Liver (tissue), 9 donors: ENCODE measurements around the gene PRSS33. TPM values are rescaled to one million over a fixed set of nuclear protein-coding genes. Genes with fewer than 3 reads are reported as not detected.

Source experiments
- DNase-seq: peaks from one replicate; pipeline ENCODE4 v3.0.0-alpha.2; 2017; ENCODE audit warnings: low spot score
- H3K27ac ChIP-seq, 2 donors: one replicate each; pipeline ENCODE4 v1.7.0; 2013; ENCODE audit warnings: inconsistent platforms in 2 of 2, low read length in 2 of 2, control low read depth in 1 of 2, low read depth in 1 of 2, mild to moderate bottlenecking in 1 of 2
- H3K27me3 ChIP-seq, 4 donors: one replicate each; pipeline versions ENCODE4 v1.6.1 to v1.7.0; 2013; ENCODE audit warnings: low read length in 3 of 4, inconsistent platforms in 1 of 4, mild to moderate bottlenecking in 1 of 4, moderate library complexity in 1 of 4; ENCODE audit not compliant: control insufficient read depth in 4 of 4, insufficient read depth in 4 of 4
- H3K36me3 ChIP-seq, 4 donors: one replicate each; pipeline versions ENCODE4 v1.6.1 to v1.7.0; 2013; ENCODE audit warnings: low read length in 3 of 4, mild to moderate bottlenecking in 3 of 4, low read depth in 1 of 4, moderate library complexity in 1 of 4; ENCODE audit not compliant: control insufficient read depth in 4 of 4, insufficient read depth in 3 of 4
- H3K4me1 ChIP-seq, 4 donors: one replicate each; pipeline versions ENCODE4 v1.6.1 to v1.7.0; 2013; ENCODE audit warnings: low read length in 3 of 4, mild to moderate bottlenecking in 3 of 4, moderate library complexity in 1 of 4; ENCODE audit not compliant: control insufficient read depth in 4 of 4, insufficient read depth in 4 of 4
- H3K4me3 ChIP-seq, 3 donors: one replicate each; pipeline versions ENCODE4 v1.6.1 to v1.7.0; 2013; ENCODE audit warnings: low read length in 3 of 3, control low read depth in 1 of 3, low read depth in 1 of 3, mild to moderate bottlenecking in 1 of 3
- H3K9ac ChIP-seq, 2 donors: one replicate each; pipeline ENCODE4 v1.7.0; 2013; ENCODE audit warnings: low read length in 2 of 2, mild to moderate bottlenecking in 2 of 2, moderate library complexity in 2 of 2, control low read depth in 1 of 2, low read depth in 1 of 2
- H3K9me3 ChIP-seq, 4 donors: one replicate each; pipeline versions ENCODE4 v1.6.1 to v1.7.0; 2013; ENCODE audit warnings: low read length in 3 of 4; ENCODE audit not compliant: control insufficient read depth in 4 of 4
- EGR1 ChIP-seq, 2 donors: IDR thresholded peaks; 2 replicates each; pipeline ENCODE4 v1.6.1; 2016 to 2018; ENCODE audit warnings: antibody characterized with exemption in 2 of 2, low read depth in 2 of 2
- FOXA1 ChIP-seq: IDR thresholded peaks from 2 replicates; pipeline ENCODE4 v1.6.1; 2016; ENCODE audit warnings: antibody characterized with exemption
- FOXA2 ChIP-seq: IDR thresholded peaks from 2 replicates; pipeline ENCODE4 v1.6.1; 2016; ENCODE audit warnings: antibody characterized with exemption
- GABPA ChIP-seq, 2 donors: IDR thresholded peaks in 1 of 2; conservative IDR thresholded peaks in 1 of 2; 2 replicates each; pipeline ENCODE4 v1.6.1; 2016; ENCODE audit warnings: antibody characterized with exemption in 2 of 2, mild to moderate bottlenecking in 1 of 2, moderate library complexity in 1 of 2
- HNF4A ChIP-seq, 2 donors: conservative IDR thresholded peaks; 2 replicates each; pipeline ENCODE4 v1.6.1; 2016; ENCODE audit warnings: antibody characterized with exemption in 2 of 2, mild to moderate bottlenecking in 2 of 2
- HNF4G ChIP-seq: IDR thresholded peaks from 2 replicates; pipeline ENCODE4 v1.6.1; 2016; ENCODE audit warnings: antibody characterized with exemption
- JUND ChIP-seq, 2 donors: IDR thresholded peaks; 2 replicates each; pipeline ENCODE4 v1.6.1; 2016; ENCODE audit warnings: antibody characterized with exemption in 2 of 2
- NR2F2 ChIP-seq: IDR thresholded peaks from 2 replicates; pipeline ENCODE4 v1.6.1; 2016; ENCODE audit warnings: antibody characterized with exemption
- RAD21 ChIP-seq, 2 donors: IDR thresholded peaks; 2 replicates each; pipeline ENCODE4 v1.6.1; 2016; ENCODE audit warnings: antibody characterized with exemption in 2 of 2, mild to moderate bottlenecking in 2 of 2
- RXRA ChIP-seq, 2 donors: IDR thresholded peaks; 2 replicates each; pipeline ENCODE4 v1.6.1; 2017 to 2018; ENCODE audit warnings: antibody characterized with exemption in 2 of 2, mild to moderate bottlenecking in 1 of 2
- TAF1 ChIP-seq: conservative IDR thresholded peaks from 2 replicates; pipeline ENCODE4 v1.6.1; 2016; ENCODE audit warnings: antibody characterized with exemption, mild to moderate bottlenecking
- YY1 ChIP-seq: IDR thresholded peaks from 2 replicates; pipeline ENCODE4 v1.6.1; 2016; ENCODE audit warnings: antibody characterized with exemption, mild to moderate bottlenecking
- WGBS: extraction: QIAGEN DNeasy Blood & Tissue Kit; methylation state at CpG from one replicate; pipeline ENCODE4 v1.1.7; 2013; 5-methylcytosine and 5-hydroxymethylcytosine counted together
- polyA plus RNA-seq, 2 donors: library from polyadenylated mRNA; stranded (reverse) in 1 of 2; unstranded in 1 of 2; fragments of 200-250 nt in 1 of 2; fragments of >200 nt in 1 of 2; fragmentation: Nextera tagmentation in 1 of 2; extraction: Ambion mirVana in 1 of 2; gene quantifications; one replicate each; pipeline versions ENCODE4 v1.2.1 to v1.2.3, GENCODE V29; 2013 to 2015
- total RNA-seq, 2 donors: library from RNA; depleted of rRNA; stranded (reverse); fragments of >200 nt; gene quantifications; one replicate each; pipeline ENCODE4 v1.2.3, GENCODE V29; 2014
- TF ChIP-seq, protein P1 (sequence below): IDR thresholded peaks from 2 replicates; pipeline ENCODE4 v1.6.1; 2016; ENCODE audit warnings: antibody characterized with exemption
- TF ChIP-seq, protein P2 (sequence below): IDR thresholded peaks from 2 replicates; pipeline ENCODE4 v1.6.1; 2016; ENCODE audit warnings: antibody characterized with exemption
- TF ChIP-seq, protein P3 (sequence below): IDR thresholded peaks from 2 replicates; pipeline ENCODE4 v1.6.1; 2016; ENCODE audit warnings: antibody characterized with exemption, mild to moderate bottlenecking
- TF ChIP-seq, protein P4 (sequence below): IDR thresholded peaks from 2 replicates; pipeline ENCODE4 v1.6.1; 2016; ENCODE audit warnings: antibody characterized with exemption
- TF ChIP-seq, protein P5 (sequence below): fragments of 150-350 bp; IDR thresholded peaks from 2 replicates; pipeline ENCODE4 v1.5.1; 2017; ENCODE audit warnings: improper control_type of control experiment, low read depth, low read length; ENCODE audit not compliant: missing input control
- donor health status: healthy.
- donor health status: healthy.
- donor health status: healthy.
- donor health status: healthy.
- donor health status: healthy.

PRSS33 gene
- total and polyA plus RNA-seq, 4 donors = not detected

DNA sequence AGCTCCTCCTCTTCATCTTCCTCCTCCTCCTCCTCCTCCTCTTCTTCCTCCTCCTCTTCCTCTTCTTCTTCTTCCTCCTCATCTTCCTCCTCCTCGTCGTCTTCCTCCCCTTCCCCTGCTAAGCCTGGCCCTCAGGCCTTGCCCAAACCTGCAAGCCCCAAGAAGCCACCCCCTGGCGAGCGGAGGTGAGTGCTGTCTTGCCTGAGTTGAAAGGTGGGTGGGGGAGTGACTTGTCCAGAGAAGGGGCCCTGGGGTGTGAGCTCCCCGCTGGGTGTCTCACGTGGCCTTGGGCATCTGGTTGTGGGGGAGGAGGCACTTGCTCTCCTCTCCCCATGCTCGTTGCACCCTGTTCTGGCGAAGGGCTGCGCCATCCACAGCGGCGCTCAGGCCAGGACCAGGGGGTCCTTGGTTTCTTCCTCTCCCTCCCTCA, 18.2 kb downstream of the PRSS33 start:
- WGBS = 90% methylated on average over 11 of the region's 11 CpGs
- no peak for DNase-seq

More for the DNA sequence above, 18.2 kb downstream of the PRSS33 start:
- TF ChIP-seq HNF4G (no peak), EGR1 (IDR thresholded peaks at IDR 0.05; ENCODE audit: low read depth in 2 of 2) (no peak), RAD21 (IDR thresholded peaks at IDR 0.05) (no peak), YY1 (no peak), HNF4A (conservative IDR thresholded peaks at IDR 0.05) (no peak), GABPA (IDR thresholded peaks at IDR 0.05 in 1 of 2, conservative IDR thresholded peaks at IDR 0.05 in 1 of 2) (no peak), TAF1 (no peak), FOXA1 (no peak), JUND (IDR thresholded peaks at IDR 0.05) (no peak), FOXA2 (no peak), RXRA (IDR thresholded peaks at IDR 0.05) (no peak), NR2F2 (no peak)
- TF ChIP-seq, protein P1, sequence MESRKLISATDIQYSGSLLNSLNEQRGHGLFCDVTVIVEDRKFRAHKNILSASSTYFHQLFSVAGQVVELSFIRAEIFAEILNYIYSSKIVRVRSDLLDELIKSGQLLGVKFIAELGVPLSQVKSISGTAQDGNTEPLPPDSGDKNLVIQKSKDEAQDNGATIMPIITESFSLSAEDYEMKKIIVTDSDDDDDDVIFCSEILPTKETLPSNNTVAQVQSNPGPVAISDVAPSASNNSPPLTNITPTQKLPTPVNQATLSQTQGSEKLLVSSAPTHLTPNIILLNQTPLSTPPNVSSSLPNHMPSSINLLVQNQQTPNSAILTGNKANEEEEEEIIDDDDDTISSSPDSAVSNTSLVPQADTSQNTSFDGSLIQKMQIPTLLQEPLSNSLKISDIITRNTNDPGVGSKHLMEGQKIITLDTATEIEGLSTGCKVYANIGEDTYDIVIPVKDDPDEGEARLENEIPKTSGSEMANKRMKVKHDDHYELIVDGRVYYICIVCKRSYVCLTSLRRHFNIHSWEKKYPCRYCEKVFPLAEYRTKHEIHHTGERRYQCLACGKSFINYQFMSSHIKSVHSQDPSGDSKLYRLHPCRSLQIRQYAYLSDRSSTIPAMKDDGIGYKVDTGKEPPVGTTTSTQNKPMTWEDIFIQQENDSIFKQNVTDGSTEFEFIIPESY = no peak
- TF ChIP-seq, protein P2, sequence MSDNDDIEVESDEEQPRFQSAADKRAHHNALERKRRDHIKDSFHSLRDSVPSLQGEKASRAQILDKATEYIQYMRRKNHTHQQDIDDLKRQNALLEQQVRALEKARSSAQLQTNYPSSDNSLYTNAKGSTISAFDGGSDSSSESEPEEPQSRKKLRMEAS = no peak
- TF ChIP-seq, protein P3, sequence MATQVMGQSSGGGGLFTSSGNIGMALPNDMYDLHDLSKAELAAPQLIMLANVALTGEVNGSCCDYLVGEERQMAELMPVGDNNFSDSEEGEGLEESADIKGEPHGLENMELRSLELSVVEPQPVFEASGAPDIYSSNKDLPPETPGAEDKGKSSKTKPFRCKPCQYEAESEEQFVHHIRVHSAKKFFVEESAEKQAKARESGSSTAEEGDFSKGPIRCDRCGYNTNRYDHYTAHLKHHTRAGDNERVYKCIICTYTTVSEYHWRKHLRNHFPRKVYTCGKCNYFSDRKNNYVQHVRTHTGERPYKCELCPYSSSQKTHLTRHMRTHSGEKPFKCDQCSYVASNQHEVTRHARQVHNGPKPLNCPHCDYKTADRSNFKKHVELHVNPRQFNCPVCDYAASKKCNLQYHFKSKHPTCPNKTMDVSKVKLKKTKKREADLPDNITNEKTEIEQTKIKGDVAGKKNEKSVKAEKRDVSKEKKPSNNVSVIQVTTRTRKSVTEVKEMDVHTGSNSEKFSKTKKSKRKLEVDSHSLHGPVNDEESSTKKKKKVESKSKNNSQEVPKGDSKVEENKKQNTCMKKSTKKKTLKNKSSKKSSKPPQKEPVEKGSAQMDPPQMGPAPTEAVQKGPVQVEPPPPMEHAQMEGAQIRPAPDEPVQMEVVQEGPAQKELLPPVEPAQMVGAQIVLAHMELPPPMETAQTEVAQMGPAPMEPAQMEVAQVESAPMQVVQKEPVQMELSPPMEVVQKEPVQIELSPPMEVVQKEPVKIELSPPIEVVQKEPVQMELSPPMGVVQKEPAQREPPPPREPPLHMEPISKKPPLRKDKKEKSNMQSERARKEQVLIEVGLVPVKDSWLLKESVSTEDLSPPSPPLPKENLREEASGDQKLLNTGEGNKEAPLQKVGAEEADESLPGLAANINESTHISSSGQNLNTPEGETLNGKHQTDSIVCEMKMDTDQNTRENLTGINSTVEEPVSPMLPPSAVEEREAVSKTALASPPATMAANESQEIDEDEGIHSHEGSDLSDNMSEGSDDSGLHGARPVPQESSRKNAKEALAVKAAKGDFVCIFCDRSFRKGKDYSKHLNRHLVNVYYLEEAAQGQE = no peak
- TF ChIP-seq, protein P4, sequence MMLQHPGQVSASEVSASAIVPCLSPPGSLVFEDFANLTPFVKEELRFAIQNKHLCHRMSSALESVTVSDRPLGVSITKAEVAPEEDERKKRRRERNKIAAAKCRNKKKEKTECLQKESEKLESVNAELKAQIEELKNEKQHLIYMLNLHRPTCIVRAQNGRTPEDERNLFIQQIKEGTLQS = no peak
- TF ChIP-seq, protein P5, sequence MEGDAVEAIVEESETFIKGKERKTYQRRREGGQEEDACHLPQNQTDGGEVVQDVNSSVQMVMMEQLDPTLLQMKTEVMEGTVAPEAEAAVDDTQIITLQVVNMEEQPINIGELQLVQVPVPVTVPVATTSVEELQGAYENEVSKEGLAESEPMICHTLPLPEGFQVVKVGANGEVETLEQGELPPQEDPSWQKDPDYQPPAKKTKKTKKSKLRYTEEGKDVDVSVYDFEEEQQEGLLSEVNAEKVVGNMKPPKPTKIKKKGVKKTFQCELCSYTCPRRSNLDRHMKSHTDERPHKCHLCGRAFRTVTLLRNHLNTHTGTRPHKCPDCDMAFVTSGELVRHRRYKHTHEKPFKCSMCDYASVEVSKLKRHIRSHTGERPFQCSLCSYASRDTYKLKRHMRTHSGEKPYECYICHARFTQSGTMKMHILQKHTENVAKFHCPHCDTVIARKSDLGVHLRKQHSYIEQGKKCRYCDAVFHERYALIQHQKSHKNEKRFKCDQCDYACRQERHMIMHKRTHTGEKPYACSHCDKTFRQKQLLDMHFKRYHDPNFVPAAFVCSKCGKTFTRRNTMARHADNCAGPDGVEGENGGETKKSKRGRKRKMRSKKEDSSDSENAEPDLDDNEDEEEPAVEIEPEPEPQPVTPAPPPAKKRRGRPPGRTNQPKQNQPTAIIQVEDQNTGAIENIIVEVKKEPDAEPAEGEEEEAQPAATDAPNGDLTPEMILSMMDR = no peak
- H3K4me1 ChIP-seq = peaks cover 0 to 2% (median 0%) of the 10 kb centered on the region in 4 donors
- H3K36me3 ChIP-seq = peaks cover 43 to 91% (median 64%) of the 10 kb centered on the region in 4 donors
- H3K27me3 ChIP-seq = no peaks in the 10 kb centered on the region
- no peak overlapping the region for H3K27ac ChIP-seq
- no peak overlapping the region for H3K9ac ChIP-seq
- H3K9me3 ChIP-seq = no peaks in the 10 kb centered on the region
- no peak overlapping the region for H3K4me3 ChIP-seq
